Urinary bladder (tissue), 4 donors: ENCODE results near the gene MMAA. TPM values are rescaled to one million over a fixed set of nuclear protein-coding genes. Genes with fewer than 3 reads are reported as not detected.
"Not testable (repeated sequence)": the region's sequence is repeated elsewhere in the genome, so short reads cannot be mapped to it uniquely, and the experiment has no call there.

ENCODE experiments used
- DNase-seq: peaks from one replicate; pipeline ENCODE4 v3.0.0-alpha.2; 2015; ENCODE audit errors: extremely low spot score
- H3K27ac ChIP-seq: one replicate; pipeline ENCODE4 v1.5.1; 2013; ENCODE audit warnings: low read depth, mild to moderate bottlenecking, moderate library complexity
- H3K36me3 ChIP-seq: one replicate; pipeline ENCODE4 v1.6.1; 2013; ENCODE audit warnings: mild to moderate bottlenecking, moderate library complexity; ENCODE audit not compliant: insufficient read depth
- H3K4me1 ChIP-seq: one replicate; pipeline ENCODE4 v1.6.1; 2013; ENCODE audit warnings: mild to moderate bottlenecking, moderate library complexity; ENCODE audit not compliant: insufficient read depth
- H3K4me3 ChIP-seq: one replicate; pipeline ENCODE4 v1.5.1; 2013; ENCODE audit warnings: low read depth, low read length
- WGBS: extraction: QIAGEN DNeasy Blood & Tissue Kit; methylation state at CpG from one replicate; pipeline ENCODE4 v1.1.7; 2013; 5-methylcytosine and 5-hydroxymethylcytosine counted together
- polyA plus RNA-seq: library from polyadenylated mRNA; stranded (reverse); fragments of 200-250 nt; gene quantifications from one replicate; pipeline ENCODE4 v1.2.3, GENCODE V29; 2013
- total RNA-seq: library from RNA; depleted of rRNA; stranded (reverse); fragments of >200 nt; gene quantifications from one replicate; pipeline ENCODE4 v1.2.3, GENCODE V29; 2014
- donor health status: healthy with polysubstance abuse.
- donor health status: healthy.

The MMAA gene
- total and polyA plus RNA-seq, 2 donors = 4.7 to 5.8 TPM

GRCh38 chr4:145663194-145663593, 44.0 kb downstream of the MMAA start:
- WGBS = 86% methylated on average over 3 of the region's 3 CpGs
- no peak for DNase-seq
- Histone ChIP-seq H3K36me3 (no peaks in the 10 kb centered on the region), H3K4me3 (no peak overlapping the region), H3K27ac (no peak overlapping the region), H3K4me1 (no peaks in the 10 kb centered on the region)

- H3K4me3 ChIP-seq = no peak overlapping the region
- no peak for DNase-seq
- WGBS = 88% methylated on average over 1 of the region's 1 CpG
Observed at GRCh38 chr4:145665773-145666172, 46.6 kb downstream of the MMAA start.

GRCh38 chr4:145670422-145670821, 51.2 kb downstream of the MMAA start:
- DNase-seq = no peak
- Histone ChIP-seq H3K4me3 (no peak overlapping the region), H3K27ac (no peak overlapping the region), H3K36me3 (no peaks in the 10 kb centered on the region), H3K4me1 (no peaks in the 10 kb centered on the region)

More at GRCh38 chr4:145665773-145666172, 46.6 kb downstream of the MMAA start:
- Histone ChIP-seq H3K4me1 (no peaks in the 10 kb centered on the region), H3K27ac (no peak overlapping the region), H3K36me3 (no peaks in the 10 kb centered on the region)

- H3K36me3 ChIP-seq = no peaks in the 10 kb centered on the region
- H3K4me1 ChIP-seq = no peaks in the 10 kb centered on the region
- no peak overlapping the region for H3K27ac ChIP-seq
- peak; percentile 31 for DNase-seq
- no peak overlapping the region for H3K4me3 ChIP-seq
- WGBS = 18% methylated on average over 1 of the region's 1 CpG
Observed at GRCh38 chr4:145679520-145679919, 60.3 kb downstream of the MMAA start.

- Histone ChIP-seq H3K27ac (no peak within 1 kb of the TSS), H3K36me3 (no peaks in the 10 kb centered on the region), H3K4me3 (no peak within 1 kb of the TSS), H3K4me1 (no peaks in the 10 kb centered on the region)
- WGBS = 13% methylated on average over 6 of the region's 6 CpGs
- DNase-seq = peak; percentile 13
Observed at GRCh38 chr4:145679991-145680455, 60.8 kb downstream of the MMAA start, which contains the start of gene C4orf51. Gene C4orf51, plus strand, starts transcription at chr4:145680146. Its CDS starts 58 bp downstream, at chr4:145680204.

GRCh38 chr4:145680902-145681301, 61.7 kb downstream of the MMAA start:
- Histone ChIP-seq H3K27ac (no peak overlapping the region), H3K36me3 (no peaks in the 10 kb centered on the region), H3K4me1 (no peaks in the 10 kb centered on the region), H3K4me3 (no peak overlapping the region)
- WGBS = 97% methylated on average over 1 of the region's 1 CpG
- no peak for DNase-seq

GRCh38 chr4:145681518-145681917, 62.3 kb downstream of the MMAA start:
- Histone ChIP-seq H3K4me3 (no peak overlapping the region), H3K36me3 (no peaks in the 10 kb centered on the region), H3K4me1 (no peaks in the 10 kb centered on the region), H3K27ac (no peak overlapping the region)
- no peak for DNase-seq

- H3K4me1 ChIP-seq = no peaks in the 10 kb centered on the region
- no peak for DNase-seq
- no peak overlapping the region for H3K27ac ChIP-seq
- no peak overlapping the region for H3K4me3 ChIP-seq
- no peaks in the 10 kb centered on the region for H3K36me3 ChIP-seq
- 99% methylated on average over 1 of the region's 1 CpG for WGBS
Observed at GRCh38 chr4:145681956-145682355, 62.8 kb downstream of the MMAA start.

- no peaks in the 10 kb centered on the region for H3K36me3 ChIP-seq
- 39% methylated on average over 2 of the region's 2 CpGs for WGBS
Observed at GRCh38 chr4:145686991-145687390, 67.8 kb downstream of the MMAA start.

GRCh38 chr4:145690610-145691009, 71.4 kb downstream of the MMAA start:
- Histone ChIP-seq H3K4me1 (no peaks in the 10 kb centered on the region), H3K4me3 (no peak overlapping the region), H3K27ac (no peak overlapping the region), H3K36me3 (no peaks in the 10 kb centered on the region)
- DNase-seq = no peak
- WGBS = 88% methylated on average over 3 of the region's 3 CpGs

More at GRCh38 chr4:145686991-145687390, 67.8 kb downstream of the MMAA start:
- H3K4me3 ChIP-seq = no peak overlapping the region
- DNase-seq = no peak
- H3K27ac ChIP-seq = no peak overlapping the region
- H3K4me1 ChIP-seq = no peaks in the 10 kb centered on the region

- not testable (repeated sequence) for H3K4me1 ChIP-seq, DNase-seq
Observed at GRCh38 chr4:145691416-145691815, 72.2 kb downstream of the MMAA start.

GRCh38 chr4:145694929-145695328, 75.7 kb downstream of the MMAA start:
- Histone ChIP-seq H3K4me1 (no peaks in the 10 kb centered on the region), H3K36me3 (no peaks in the 10 kb centered on the region), H3K27ac (no peak overlapping the region), H3K4me3 (no peak overlapping the region)
- no peak for DNase-seq
- 13% methylated on average over 2 of the region's 2 CpGs for WGBS

More at GRCh38 chr4:145691416-145691815, 72.2 kb downstream of the MMAA start:
- WGBS = 90% methylated on average over 2 of the region's 2 CpGs
- not testable (repeated sequence) for H3K4me3 ChIP-seq, H3K36me3 ChIP-seq, H3K27ac ChIP-seq

GRCh38 chr4:145697332-145697731, 78.1 kb downstream of the MMAA start:
- no peaks in the 10 kb centered on the region for H3K4me1 ChIP-seq

GRCh38 chr4:145698507-145698906, 79.3 kb downstream of the MMAA start:
- no peak overlapping the region for H3K4me3 ChIP-seq
- WGBS = 91% methylated on average over 2 of the region's 2 CpGs

More at GRCh38 chr4:145697332-145697731, 78.1 kb downstream of the MMAA start:
- DNase-seq = no peak
- no peak overlapping the region for H3K4me3 ChIP-seq
- no peak overlapping the region for H3K27ac ChIP-seq
- H3K36me3 ChIP-seq = no peaks in the 10 kb centered on the region
- 96% methylated on average over 2 of the region's 2 CpGs for whole genome bisulfite sequencing

More at GRCh38 chr4:145698507-145698906, 79.3 kb downstream of the MMAA start:
- Histone ChIP-seq H3K27ac (no peak overlapping the region), H3K4me1 (no peaks in the 10 kb centered on the region), H3K36me3 (no peaks in the 10 kb centered on the region)
- no peak for DNase-seq
